GM19238 (cell line): Measurements from ENCODE around the gene RICTOR.
"Not testable (repeated sequence)": the region's sequence is repeated elsewhere in the genome, so short reads cannot be mapped to it uniquely, and the experiment has no call there.

Experiments
- DNase-seq: peaks from one replicate; pipeline ENCODE4 v3.0.0; 2011; ENCODE audit warnings: low spot score; ENCODE audit not compliant: insufficient read length

Gene RICTOR

DNA sequence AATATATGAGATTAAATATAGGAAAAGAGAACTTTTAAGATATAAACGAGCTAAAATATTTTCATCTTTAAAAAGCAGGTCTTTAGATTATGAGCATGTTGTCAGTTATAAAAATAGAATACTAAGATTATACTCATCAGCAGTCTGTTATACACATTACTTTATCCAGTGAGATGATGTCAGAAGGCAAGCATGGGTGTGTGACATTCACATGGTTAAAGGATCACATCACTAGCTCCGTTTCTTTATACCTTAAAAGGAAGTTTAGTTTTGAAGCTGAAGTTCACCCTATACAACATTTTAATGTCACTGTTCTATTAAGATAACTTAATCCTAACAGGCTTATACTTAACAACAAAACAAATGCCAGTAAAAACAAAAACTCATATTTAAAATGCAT lies 59.6 kb downstream of the RICTOR start:
- no peak for DNase-seq

DNA sequence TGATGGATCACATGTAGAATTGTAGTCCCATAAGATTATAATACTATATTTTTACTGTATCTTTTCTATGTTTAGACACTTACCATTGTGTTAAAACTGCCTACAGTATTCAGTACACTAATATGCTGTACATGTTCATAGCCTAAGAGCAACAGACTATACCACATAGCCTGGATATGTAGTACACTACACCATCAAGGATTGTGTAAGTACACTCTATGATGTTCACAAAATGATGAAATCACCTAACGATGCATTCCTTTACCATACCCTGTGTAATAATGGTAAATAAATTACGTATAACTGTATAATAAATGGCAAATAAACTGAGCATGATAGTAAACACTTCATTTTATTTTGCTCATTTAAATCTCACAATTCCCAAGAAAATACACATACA lies 60.3 kb downstream of the RICTOR start:
- DNase-seq = no peak

DNA sequence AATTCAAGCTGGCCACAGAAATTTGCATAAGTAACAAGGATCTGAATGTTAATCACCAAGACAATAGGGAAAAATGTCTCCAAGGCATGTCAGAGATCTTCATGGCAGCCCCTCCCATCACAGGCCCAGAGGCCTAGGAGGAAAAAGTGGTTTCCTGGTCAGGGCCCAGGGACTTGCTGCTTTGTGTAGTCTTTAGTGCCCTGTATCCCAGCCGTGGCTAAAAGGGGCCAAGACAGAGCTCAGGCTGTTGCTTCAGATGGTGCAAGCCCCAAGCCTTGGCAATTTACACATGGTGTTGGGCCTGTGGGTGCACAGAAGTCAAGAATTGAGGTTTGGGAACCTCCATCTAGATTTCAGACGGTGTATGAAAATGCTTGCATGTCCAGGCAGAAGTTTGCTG lies 63.2 kb downstream of the RICTOR start:
- not testable (repeated sequence) for DNase-seq

DNA sequence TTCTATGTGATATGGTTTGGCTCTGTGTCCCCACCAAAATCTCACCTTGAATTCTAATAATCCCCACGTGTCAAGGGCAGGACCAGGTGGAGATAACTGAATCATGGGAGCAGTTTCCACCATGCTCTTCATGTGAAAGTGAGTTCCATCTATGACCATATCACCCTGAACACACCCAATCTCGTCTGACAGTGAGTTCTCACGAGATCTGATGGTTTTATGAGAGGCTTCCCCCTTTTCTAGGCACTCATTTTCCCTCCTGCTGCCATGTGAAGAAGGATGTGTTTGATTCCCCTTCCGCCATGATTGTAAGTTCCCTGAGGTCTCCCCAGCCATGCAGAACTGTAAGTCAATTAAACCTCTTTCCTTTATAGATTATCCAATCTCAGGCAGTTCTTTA lies 64.2 kb downstream of the RICTOR start:
- no peak for DNase-seq

DNA sequence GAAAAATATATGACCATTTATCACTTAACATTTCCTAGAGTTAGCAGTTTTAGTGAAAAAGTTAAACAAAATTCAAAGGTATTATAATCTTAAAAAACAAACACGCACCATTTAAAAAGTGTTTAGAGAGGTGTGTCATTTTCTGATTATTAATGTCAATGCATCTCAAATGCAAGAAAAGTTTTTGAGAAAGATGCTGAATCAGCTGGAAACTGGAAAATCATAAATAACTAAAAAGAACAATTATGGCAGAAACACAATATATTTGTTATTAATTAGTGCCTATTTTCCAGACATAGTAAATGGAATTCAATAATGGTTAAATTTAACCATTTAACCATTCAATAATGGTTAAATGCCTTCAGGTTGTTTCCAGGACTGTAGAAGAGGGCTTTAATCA lies 64.9 kb downstream of the RICTOR start:
- DNase-seq = no peak

DNA sequence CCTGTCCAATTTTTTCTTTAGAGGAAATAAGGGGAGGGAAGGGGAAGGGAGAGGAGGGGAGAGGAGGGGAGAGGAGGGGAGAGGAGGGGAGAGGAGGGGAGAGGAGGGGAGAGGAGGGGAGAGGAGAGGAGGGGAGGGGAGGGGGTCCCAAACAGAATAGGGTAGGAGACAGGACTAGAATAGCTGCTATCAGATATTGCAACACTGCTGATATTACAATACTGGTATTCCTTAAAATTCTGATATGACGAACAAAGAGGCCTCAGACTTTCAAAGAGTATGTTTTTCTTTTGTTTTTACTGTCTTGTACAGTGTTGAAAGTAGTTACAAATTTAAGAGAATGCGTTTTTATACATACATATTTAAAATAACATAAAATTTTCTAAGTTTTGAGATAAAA lies 67.5 kb downstream of the RICTOR start:
- DNase-seq = no peak

DNA sequence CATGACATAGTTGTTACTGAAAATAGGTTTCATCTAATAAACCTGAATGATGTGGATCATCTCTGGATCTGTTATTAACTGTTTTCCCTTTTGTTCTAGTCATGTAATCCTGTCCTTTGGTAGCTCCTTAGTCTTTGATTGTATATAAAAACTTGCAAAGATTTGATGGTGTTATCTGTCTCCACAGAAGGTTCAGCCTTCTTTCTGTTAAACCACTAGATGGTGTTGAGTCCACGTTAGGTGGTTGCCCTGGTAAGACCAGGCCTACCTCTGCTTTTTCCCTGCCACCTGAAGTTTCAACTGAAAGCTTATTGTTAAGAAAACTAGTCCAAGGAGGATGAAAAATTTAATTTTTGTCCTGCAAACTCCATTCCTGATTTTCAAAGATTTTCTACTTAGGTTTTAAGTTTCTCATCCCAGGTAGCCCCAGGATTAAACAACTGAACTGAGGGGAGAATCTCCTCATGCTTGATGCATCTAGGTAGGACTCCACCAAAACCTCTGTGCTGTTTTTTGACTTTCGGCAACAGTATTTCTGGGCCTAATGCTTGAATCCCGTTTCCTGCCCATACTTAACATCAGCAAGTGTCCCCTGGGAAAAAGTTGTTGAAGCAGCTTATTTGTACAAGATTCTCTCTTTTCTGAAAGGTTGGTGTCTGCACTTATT lies 68.5 kb downstream of the RICTOR start:
- no peak for DNase-seq

DNA sequence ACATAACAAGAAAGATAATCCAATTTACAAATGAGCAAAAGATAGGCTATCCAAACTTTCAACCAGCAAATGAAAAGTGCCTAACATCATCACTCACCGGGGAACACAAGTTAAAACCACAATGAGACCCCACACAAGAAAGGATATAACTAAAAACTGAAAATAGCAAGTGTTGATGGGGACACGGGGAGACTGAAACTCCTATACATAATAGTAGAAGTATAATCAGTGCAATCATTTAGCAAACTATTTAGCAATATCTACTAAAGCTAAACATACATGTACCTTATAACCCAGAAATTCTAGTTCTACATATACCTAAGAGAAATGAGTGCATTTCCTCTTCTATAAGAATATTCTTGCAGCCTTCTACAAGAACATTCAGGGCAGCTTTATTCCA lies 72.5 kb downstream of the RICTOR start:
- no peak for DNase-seq

DNA sequence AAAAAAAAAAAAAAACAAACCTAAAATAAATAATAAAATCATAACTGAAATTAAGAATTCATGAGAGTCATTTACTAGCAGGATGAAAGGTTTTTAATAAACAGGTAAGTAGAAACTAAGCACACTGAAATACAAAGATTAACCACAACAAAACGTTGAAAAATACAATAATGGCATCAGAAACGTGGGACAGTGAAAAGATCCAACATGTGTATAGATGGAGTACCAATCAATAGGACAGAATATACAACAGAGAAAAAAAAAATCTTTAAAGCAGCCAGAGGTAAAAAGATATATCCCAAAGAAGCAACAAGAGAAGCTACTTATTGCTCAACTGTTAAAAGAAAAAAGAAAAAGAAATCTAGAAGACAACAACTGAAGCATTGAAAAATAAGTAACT lies 75.2 kb downstream of the RICTOR start:
- DNase-seq = no peak

DNA sequence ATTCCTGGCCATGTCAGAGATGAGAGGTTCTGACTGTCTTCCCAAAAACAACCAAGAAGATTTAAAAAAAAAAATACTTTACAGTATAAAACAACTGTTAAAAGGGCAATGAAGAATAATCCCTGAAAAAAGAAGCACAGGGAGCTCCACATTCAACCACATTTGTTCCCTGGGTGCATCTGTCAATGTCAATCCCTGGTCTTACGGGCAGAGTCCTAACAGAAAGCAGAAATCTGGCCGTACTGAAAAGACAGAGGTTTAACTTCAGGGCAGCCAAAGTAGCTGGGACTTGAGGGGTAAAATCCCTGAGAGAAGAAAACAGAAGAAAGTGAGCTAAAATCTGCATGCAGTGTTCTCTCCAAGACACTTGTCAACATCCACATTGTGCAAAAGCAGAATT lies 76.6 kb downstream of the RICTOR start:
- no peak for DNase-seq

DNA sequence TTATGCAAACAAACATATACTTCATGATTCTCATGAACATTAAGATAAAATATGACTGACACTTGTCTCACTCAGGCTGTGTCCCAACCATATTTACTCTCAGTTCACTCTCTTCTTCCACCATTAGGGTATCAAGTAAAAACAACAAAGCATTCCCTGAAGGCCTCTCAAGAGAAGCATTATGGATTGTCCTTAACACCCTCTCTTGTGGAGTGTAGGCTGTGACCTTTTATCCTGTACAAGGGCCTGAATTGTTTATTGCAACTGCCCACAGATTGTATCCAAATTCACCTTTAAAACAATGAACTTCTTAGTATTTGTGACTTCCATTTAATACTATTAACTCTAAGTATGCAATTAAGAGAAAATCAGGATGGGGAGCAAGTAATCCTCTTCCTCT lies 78.1 kb downstream of the RICTOR start:
- DNase-seq = no peak

DNA sequence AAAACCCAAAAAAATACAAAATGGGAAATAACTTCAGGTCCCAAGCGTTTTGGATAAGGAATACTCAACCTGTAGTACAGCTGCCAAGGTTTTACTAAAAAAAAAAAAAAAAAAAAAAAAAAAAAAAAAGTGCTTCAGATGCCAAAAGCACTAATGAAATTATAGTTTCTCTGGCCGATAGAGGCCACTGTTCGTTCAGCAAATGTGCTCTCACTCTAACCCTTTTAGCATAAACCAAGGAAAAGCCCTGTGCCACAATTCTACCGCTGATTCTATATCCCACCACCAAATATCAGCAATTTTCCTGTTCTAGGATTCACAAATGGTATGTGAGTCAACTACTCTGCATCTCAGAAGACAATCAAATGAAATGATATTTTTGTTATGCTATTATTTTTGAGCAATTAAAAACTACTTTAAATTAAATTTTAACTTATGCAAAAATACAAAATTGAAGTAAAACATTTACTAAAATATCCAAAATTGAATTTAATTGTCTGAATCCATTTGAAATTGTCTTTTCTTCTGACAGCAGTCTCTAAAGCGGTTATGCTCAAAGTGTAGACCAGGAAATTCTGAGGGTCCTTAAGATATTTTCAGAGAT lies 79.8 kb downstream of the RICTOR start:
- peak; percentile 3 for DNase-seq

DNA sequence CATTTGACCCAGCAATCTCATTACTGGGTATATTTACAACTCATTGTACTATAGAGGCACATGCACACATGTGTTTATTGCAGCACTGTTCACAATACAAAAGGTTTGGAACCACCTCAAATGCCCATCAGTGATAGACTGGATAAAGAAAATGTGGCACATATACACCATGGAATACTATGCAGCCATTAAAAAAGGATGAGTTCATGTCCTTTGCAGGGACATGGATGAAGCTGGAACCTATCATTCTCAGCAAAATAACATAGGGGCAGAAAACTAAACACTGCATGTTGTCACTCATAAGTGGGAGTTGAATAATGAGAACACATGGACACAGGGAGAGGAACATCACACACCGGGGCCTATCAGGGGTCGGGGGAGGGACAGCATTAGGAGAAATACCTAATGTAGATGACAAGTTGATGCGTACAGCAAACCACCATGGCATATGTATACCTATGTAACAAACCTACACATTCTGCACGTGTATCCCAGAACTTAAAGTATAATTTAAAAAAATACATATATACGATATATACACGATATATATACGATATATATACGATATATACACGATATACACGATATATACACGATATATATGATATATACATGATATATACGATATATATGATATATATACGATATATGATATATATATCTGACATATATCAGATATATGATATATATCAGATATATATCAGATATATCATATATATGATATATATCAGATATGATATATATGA lies 84.1 kb downstream of the RICTOR start:
- DNase-seq = not testable (repeated sequence)

DNA sequence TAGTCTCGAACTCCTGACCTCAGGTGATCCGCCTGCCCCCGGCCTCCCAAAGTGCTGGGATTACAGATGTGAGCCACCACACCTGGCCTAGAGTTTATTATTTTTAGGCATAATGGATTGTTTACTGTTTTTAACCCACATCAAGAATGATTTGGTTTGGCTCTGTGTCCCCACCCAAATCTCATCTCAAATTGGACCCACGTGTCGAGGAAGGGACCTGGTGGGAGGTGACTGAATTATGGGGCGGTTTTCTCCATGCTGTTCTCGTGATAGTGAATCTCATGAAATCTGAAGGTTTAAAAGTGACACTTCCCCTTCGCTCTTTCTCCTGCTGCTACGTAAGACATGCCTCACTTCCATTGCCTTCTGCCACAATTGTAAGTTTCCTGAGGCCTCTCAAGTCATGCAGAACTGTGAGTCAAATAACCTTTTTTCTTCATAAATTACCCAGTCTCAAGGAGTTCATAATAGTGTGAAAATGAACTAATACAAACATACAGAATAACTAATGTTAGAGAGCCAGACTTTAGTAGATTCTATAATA lies 88.2 kb downstream of the RICTOR start:
- no peak for DNase-seq

DNA sequence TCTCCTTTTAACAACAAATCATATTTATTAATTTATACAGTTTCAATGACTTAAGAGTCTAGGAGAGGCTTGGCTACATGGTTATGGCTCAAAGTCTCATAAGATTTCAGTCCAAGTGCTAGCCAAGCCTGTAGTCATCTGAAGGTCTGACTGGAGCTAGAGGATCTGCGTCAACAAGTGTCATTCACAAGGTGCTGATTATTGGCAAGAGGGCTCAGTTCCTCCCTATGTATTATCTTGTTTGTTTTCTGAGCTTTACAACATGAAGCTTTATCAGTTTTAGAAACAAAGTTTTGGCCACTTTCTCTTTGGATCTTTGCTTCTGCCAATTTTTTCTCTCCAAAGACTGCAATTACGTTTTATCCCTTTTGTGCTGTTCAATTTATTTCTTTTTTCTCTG lies 94.7 kb downstream of the RICTOR start:
- DNase-seq = no peak

DNA sequence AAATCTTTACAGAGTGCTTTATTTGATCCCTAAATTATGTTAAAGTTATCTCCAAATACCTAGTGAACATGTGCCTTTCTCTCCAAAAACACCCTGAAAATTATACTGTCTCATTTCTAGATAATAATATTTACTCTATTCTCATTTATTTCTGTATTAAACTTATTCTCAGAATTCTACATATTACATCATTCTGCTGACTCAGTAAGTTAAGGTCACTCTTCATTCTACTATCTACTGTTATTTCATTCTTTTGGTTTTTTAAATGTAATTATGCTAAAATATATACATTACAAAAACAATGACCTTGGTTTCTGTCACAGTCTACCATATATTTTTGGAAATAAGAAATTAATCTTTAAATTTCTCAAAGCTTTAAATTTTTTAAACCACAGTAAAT lies 96.2 kb downstream of the RICTOR start:
- DNase-seq = no peak

DNA sequence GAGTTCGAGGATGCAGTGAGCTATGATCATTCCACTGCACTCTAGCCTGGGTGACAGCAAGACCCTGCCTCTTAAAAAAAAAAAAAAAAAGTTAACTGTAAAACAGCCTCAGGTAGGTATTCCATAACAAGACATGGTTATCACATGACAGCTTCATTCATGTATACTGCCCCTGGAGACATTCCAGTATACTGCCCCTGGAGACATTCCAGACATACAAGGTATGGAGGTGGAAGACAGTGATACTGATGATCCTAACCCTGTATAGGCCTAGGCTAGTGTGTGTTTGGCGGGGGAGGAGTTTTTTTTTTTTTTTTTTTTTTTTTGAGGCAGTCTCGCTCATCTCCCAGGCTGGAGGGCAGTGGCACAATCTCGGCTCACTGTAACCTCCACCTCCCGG lies 105.5 kb downstream of the RICTOR start:
- DNase-seq = no peak

DNA sequence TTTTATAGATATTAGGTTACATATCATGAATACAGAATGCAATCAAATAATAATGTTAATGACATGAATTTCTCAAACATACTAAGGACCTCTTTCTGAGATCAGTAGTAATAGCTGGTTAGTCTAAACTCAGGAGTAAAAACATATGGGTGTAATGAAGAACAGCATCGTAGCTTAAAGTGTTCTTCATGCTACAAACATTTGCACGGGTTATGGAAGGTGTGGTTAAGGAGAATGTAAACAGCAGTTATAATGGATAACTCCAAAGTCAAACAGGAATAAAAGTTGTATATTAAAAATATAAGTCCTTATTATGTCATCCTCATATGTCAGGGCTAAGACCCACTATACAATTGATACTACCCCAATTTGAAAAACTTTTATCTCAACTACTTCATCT lies 112.5 kb downstream of the RICTOR start:
- no peak for DNase-seq

DNA sequence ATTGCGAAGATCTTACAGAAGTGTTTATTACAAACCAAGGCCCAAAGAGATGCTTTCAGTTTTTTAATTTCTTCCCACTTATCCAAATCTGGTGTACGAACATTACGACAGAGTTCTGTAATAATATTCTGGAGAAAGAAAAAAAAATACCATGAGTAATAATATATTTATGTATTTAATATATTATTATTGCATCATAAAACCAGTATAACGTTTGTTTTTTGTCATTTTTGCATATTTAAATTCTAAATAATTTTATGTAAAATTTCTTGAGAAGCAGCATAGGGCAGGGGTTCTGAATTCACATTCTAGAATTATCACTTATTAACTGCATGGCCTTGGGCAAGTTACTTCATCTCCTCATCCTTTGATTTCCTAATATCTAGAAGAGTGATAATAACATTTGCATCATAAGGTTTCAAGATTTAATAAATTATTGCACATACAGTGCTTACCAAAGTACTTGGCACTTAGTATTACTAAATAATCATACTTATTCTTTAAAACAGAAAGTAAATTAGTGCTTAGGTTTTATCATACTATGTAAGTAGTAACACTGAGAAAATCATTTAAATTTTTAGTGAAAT lies 120.7 kb downstream of the RICTOR start:
- no peak for DNase-seq

DNA sequence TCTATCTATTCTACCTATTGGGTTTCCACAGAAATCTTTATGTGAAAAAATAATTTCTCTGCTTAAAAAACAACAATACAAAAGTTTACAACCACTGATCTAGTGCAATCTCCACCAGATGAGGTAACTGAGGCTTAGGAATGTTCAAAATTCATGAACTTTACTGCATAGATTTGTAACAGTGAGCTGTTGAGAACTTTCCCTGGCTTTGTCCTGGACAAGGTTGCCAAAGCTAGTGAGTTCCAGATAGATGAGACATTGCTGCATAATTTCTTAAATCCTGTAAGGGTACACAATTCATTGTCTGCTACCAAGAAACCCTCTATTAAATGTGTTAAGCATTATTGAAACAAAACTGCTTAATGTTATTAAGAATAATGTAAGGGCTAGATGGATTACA lies 125.7 kb downstream of the RICTOR start:
- DNase-seq = no peak

DNA sequence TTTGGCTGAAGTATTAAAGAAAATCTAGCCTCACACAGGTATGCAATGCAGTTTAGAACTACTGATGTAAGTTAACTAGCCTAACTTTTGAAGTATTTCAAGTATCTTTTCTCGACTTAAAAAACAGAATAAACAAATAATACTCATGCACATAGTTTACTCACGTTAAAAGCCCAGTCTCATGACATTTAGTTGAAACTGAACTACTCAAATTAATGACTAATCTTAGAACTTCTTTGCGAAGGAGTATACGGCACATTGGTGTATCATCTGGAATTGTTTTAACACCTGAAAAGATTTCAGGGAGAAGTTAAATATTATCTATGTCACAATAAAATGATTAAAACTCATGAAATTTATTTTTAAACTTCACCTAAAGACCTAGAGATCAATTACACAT lies 129.9 kb downstream of the RICTOR start:
- no peak for DNase-seq

DNA sequence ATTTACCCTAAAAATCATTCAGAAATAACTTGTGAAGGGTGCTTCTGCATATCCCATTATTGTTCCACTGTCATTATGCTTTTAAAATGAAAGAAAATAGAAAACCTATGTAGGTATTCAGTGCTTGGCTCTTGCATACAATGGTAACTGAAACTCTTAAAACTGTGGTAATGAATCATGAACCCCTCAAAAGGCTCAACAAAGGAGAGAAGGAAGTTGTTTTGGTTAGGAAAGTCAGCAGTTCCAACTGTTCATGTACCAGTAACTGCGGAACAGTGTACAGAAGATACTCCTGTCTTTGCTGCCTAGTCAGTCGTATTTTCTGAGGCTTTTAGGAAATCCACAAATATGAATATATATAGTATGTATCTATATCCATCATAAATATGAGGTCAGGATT lies 132.3 kb downstream of the RICTOR start:
- no peak for DNase-seq
